Immature natural killer cell (primary cell): ENCODE data around the gene ITGBL1. TPM values are rescaled to one million over a fixed set of nuclear protein-coding genes. Genes with fewer than 3 reads are reported as not detected.

Experiments used
- DNase-seq, 3 donors: peaks; one replicate each; pipeline ENCODE4 v3.0.0; 2022; ENCODE audit warnings: mixed read lengths in 1 of 3
- H3K27ac Mint-ChIP-seq, 6 donors: one replicate each; pipeline ENCODE4 v1.8.0; 2020; ENCODE audit warnings: mixed read lengths in 6 of 6, mild to moderate bottlenecking in 5 of 6, inconsistent platforms in 4 of 6, moderate library complexity in 3 of 6
- H3K27me3 Mint-ChIP-seq, 3 donors: one replicate each; pipeline ENCODE4 v1.8.0; 2020 to 2021; ENCODE audit warnings: low read depth in 3 of 3, mild to moderate bottlenecking in 3 of 3, mixed read lengths in 3 of 3, moderate library complexity in 3 of 3, inconsistent platforms in 1 of 3
- H3K36me3 Mint-ChIP-seq, 3 donors: one replicate each; pipeline ENCODE4 v1.8.0; 2020; ENCODE audit warnings: mixed read lengths in 3 of 3, inconsistent platforms in 2 of 3, mild to moderate bottlenecking in 2 of 3
- H3K4me1 Mint-ChIP-seq, 2 donors: one replicate each; pipeline ENCODE4 v1.8.0; 2020; ENCODE audit warnings: inconsistent platforms in 2 of 2, mild to moderate bottlenecking in 2 of 2, mixed read lengths in 2 of 2, moderate library complexity in 1 of 2
- H3K4me3 Mint-ChIP-seq, 5 donors: one replicate each; pipeline ENCODE4 v1.8.0; 2020; ENCODE audit warnings: mild to moderate bottlenecking in 5 of 5, mixed read lengths in 5 of 5, inconsistent platforms in 3 of 5, moderate library complexity in 3 of 5
- H3K9me3 Mint-ChIP-seq, 6 donors: one replicate each; pipeline ENCODE4 v1.8.0; 2020; ENCODE audit warnings: mild to moderate bottlenecking in 6 of 6, mixed read lengths in 6 of 6, inconsistent platforms in 4 of 6, moderate library complexity in 3 of 6
- polyA plus RNA-seq, 3 donors: library from polyadenylated mRNA; unstranded; fragments of 300-500 nt; fragmentation: Illumina TruSeq; gene quantifications; one replicate each; pipeline ENCODE4 v1.2.3, GENCODE V29; 2021

The ITGBL1 gene
- polyA plus RNA-seq, 3 donors from 2014 or later = not detected

DNA sequence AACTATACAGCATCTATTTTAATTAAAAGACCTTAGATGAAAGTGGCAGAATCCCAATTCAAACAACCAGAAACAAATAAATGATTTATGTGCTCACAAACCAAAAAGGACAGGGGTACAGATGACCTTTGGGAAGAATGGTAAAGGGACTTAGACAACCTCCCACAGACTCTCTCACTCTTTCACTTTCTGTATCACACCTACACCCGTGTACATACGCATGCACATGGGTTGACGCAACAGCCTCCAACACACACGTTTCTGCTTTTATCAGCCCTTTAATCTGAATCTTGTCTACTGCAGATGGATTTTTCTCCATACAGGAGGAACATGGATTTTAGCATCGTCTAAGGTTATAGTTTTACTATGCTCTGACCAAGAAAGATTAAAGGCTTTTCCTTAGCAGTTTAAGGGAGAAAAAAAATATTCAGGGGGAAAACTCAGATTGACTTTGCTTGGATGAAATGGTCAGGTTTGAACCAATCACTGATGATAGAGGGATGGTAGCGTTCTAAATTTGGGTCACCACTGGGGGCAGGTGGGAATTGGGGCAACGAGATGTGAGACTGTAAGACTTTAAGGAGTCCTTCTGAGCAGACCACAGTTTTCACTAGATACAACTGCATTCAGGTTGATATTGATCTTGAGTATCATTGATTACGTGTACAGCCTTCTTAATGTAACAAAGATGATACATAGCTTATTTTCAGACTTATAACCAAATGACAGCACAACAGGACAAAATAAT is 166.1 kb downstream of the ITGBL1 start:
- H3K4me3 Mint-ChIP-seq = peak overlapping the region in 1 of 5 donors; percentile 44
- no peaks in the 10 kb centered on the region for H3K36me3 Mint-ChIP-seq

DNA sequence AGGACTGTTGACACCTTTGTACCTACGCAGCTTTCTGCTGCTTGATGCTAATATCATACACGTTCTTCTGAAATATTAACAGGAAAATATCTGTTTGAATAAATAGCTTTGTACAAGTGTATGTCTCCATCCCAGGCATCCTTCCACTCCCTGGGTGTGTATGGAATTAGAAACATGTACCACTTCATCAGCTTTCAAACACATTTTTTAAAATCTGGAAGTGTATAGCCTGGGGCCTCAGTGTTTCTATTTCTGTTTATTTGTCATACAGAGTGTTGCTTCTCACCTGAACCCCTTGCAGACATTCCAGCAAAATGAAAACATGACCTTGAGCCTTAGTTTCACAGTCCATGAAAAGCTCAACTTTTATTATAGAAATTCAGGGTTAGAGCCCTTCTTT is 168.6 kb downstream of the ITGBL1 start:
- no peak overlapping the region for H3K27ac Mint-ChIP-seq
- H3K9me3 Mint-ChIP-seq = no peaks in the 10 kb centered on the region
- H3K4me3 Mint-ChIP-seq = no peak overlapping the region
- peaks cover 0 to 3% (median 0%) of the 10 kb centered on the region in 3 donors for H3K27me3 Mint-ChIP-seq
- peaks cover 27 to 39% of the 10 kb centered on the region in 2 donors for H3K4me1 Mint-ChIP-seq
- H3K36me3 Mint-ChIP-seq = no peaks in the 10 kb centered on the region
- no peak for DNase-seq

More for the DNA sequence above, 166.1 kb downstream of the ITGBL1 start:
- Mint-ChIP-seq H3K9me3 (no peaks in the 10 kb centered on the region), H3K4me1 (peaks cover 8 to 17% of the 10 kb centered on the region in 2 donors), H3K27me3 (peaks cover 0 to 3% (median 2%) of the 10 kb centered on the region in 3 donors), H3K27ac (peak overlapping the region; percentile 3 to 40 (median 16))
- peak in 2 of 3 donors; percentile 16 to 32 for DNase-seq

DNA sequence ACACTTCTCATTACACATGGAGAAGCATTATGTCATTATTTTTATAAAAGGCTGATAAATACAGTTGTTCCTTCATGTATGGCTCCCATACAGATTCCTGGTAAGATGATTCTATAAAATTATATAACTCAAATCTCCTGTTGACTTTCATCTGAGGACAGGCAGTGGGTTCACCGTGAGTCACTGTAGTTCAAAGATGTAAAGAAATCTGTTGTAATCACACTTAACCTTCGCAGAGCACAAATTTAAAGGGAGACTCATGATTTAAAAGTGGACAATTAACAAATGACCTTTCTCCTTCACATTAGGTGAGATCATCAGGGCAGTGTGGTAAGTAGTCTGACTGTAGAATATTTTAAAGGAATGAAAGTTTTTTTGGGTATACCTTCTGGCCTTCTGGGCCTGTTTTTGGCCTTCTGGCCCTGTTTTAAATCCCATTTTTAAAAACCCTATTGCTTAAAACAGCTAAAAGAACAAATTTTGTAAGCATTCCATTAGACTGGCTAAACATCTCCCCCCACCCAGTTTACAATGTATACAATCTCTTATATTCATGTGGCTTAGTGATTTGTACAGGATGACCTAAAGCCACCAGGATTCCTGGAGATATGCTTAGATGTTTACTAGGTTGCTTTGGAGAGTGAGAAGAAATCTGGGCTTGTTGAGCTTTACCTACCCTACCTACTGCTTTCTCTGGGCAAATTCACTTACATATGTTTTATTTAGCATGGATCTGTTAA is 171.2 kb downstream of the ITGBL1 start:
- Mint-ChIP-seq H3K4me1 (peaks cover 42 to 57% of the 10 kb centered on the region in 2 donors), H3K36me3 (no peaks in the 10 kb centered on the region), H3K27me3 (peaks cover 0 to under 1% (median 0%) of the 10 kb centered on the region in 3 donors), H3K4me3 (peak overlapping the region; percentile 55 to 86 (median 67)), H3K9me3 (no peaks in the 10 kb centered on the region), H3K27ac (peak overlapping the region; percentile 67 to 93 (median 88))
- DNase-seq = peak in 1 of 3 donors; percentile 10

DNA sequence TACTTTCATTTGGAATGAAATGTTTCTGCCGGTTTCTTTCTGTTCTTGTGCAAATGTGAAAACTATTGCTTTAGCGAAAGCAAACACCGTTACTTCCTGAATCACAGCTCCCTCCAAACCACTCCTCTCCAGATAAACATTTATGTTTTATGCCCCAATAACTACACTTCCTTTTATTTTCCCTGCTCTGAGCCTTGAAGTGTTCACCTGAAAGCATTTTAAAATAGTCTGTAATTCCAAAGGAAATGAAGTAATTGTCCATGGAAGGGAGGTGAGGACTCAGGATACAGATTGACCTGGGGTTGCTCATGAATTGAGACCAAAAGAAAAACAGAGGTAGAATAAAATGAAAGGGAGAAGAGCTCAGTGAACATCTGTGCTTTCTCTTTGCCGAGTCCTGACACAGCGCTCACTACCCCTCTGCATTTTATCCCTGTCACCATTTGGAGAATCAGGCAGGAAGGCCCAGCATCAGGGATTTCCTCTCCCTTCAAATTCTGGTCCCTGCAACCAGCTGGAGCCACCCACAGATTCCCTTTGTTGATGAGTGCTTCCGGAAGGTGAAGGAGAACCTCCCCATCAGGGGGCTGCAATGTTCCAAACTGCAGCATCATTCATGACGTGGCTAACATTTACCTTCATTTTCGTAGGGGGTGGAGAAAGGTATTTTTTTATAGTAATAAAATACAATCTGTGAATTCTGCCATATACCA is 171.9 kb downstream of the ITGBL1 start:
- no peaks in the 10 kb centered on the region for H3K36me3 Mint-ChIP-seq
- DNase-seq = peak in 1 of 3 donors; percentile 27
- H3K9me3 Mint-ChIP-seq = no peaks in the 10 kb centered on the region
- H3K27ac Mint-ChIP-seq = peak overlapping the region; percentile 67 to 93 (median 88)
- peak overlapping the region; percentile 55 to 86 (median 67) for H3K4me3 Mint-ChIP-seq
- H3K4me1 Mint-ChIP-seq = peaks cover 40 to 55% of the 10 kb centered on the region in 2 donors
- H3K27me3 Mint-ChIP-seq = no peaks in the 10 kb centered on the region

DNA sequence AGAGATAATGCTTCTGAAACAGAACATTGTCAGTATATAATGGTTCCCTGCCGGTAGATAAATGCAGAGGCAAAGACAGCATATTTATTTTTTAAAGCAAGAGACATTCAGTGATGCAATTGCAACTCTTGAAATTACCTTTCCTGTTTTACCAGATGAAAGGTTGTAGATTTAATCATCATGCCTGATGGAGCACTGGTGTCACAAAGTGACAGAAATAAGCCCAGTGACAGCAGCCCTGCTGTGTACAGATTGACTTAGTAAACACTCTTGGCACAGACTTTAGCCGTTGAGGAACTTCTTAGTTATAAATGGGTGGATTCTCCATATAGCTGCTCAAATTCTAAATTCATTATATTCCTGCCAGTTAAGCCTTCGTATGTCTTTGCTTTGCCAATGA is 172.5 kb downstream of the ITGBL1 start:
- H3K36me3 Mint-ChIP-seq = no peaks in the 10 kb centered on the region
- DNase-seq = no peak
- H3K27ac Mint-ChIP-seq = peak overlapping the region; percentile 32 to 93 (median 80)
- H3K9me3 Mint-ChIP-seq = no peaks in the 10 kb centered on the region
- H3K4me3 Mint-ChIP-seq = peak overlapping the region in 3 of 5 donors; percentile 55 to 86 (median 57)
- peaks cover 40 to 55% of the 10 kb centered on the region in 2 donors for H3K4me1 Mint-ChIP-seq
- no peaks in the 10 kb centered on the region for H3K27me3 Mint-ChIP-seq

DNA sequence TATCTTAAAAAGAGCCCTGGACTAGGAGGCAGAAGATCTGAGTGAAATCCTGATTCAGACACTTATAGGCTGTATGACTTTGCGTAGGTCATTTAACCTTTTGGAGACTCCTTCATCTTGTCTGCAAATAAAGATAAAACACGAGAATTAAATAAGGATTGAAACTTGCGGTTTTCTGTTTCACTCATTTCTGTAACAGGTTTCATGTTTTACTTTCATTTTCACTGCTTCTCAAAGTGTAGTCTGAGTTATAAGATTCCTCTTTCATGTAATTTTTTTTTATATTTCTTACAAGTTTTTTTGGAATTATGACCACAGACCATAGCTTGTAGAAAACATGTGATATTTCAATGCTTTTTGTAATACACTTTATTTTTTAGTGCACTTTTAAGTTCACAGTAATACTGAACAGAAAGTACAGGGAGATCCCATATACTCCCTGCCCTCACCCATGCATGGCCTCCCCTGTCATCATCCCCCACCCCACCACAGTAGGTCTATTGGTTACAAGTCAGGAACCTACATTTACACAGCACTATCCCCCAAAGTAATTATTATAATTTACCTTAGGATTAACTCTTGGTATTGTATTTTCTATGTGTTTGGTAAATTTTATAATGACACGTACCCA is 174.6 kb downstream of the ITGBL1 start:
- H3K27me3 Mint-ChIP-seq = no peaks in the 10 kb centered on the region
- H3K9me3 Mint-ChIP-seq = no peaks in the 10 kb centered on the region
- peak overlapping the region; percentile 34 to 79 (median 62) for H3K4me3 Mint-ChIP-seq
- H3K27ac Mint-ChIP-seq = peak overlapping the region; percentile 71 to 87 (median 77)
- no peaks in the 10 kb centered on the region for H3K36me3 Mint-ChIP-seq
- DNase-seq = peak; percentile 26 to 48 (median 38)
- peaks cover 40 to 55% of the 10 kb centered on the region in 2 donors for H3K4me1 Mint-ChIP-seq

DNA sequence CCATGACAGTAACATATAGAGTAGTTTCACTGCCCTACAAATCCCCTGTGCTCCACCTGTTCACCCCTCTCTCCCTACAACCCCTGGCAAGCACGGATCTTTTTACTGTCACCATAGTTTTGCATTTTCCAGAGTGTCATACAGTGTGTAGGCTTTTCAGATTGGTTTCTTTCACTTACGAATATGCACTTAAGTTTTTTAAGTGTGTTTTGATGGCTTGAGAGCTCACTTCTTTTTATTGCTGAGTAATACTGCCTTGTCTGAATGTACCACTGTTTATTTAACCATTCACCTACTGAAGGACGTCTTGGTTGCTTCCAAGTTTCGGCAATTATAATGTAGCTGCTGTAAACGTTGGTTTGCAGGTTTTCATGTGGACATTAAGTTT is 175.1 kb downstream of the ITGBL1 start:
- Mint-ChIP-seq H3K4me3 (peak overlapping the region; percentile 34 to 79 (median 62)), H3K9me3 (no peaks in the 10 kb centered on the region), H3K36me3 (no peaks in the 10 kb centered on the region), H3K27ac (peak overlapping the region; percentile 71 to 87 (median 77)), H3K4me1 (peaks cover 40 to 54% of the 10 kb centered on the region in 2 donors), H3K27me3 (no peaks in the 10 kb centered on the region)
- DNase-seq = no peak

DNA sequence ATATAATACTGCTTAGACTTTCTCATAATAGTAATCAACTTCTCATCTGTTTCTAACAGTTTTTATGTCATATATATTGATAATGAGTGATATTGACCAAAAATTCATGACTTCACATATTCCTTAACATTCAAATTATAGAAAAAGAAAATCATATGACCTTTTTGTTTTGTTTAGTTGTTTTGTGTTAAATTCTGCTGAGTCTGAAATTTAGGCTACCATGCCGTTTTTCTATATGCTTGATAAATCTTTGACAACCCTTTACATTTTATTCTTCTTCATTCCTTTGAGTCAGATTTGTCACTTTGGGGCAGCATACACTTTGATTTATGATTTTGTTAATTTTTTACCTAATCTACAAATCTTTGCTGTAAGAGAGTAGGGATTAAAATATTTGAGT is 176.4 kb downstream of the ITGBL1 start:
- H3K27ac Mint-ChIP-seq = no peak overlapping the region
- H3K9me3 Mint-ChIP-seq = no peaks in the 10 kb centered on the region
- no peak overlapping the region for H3K4me3 Mint-ChIP-seq
- DNase-seq = no peak
- H3K4me1 Mint-ChIP-seq = peaks cover 34 to 40% of the 10 kb centered on the region in 2 donors
- no peaks in the 10 kb centered on the region for H3K36me3 Mint-ChIP-seq
- H3K27me3 Mint-ChIP-seq = no peaks in the 10 kb centered on the region

DNA sequence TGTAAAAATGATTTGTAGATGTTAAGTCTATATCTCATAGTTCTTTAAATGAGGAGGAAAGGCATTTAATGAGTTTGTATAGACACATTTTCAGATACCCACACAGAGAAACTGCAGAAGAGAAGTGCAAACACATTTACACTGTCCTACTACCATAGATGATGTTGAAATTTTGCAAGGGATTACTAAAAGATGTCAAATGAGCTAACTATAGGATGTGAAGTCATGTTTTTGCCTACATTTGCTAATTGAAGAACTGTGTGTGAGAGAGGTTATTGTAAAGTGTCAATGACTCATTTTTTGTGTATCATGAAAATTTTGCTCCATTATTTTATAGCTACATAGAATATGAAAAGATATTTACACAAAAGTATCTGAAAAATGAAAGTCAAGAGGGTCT is 178.9 kb downstream of the ITGBL1 start:
- Mint-ChIP-seq H3K4me1 (peaks cover 15 to 19% of the 10 kb centered on the region in 2 donors), H3K9me3 (no peaks in the 10 kb centered on the region), H3K27ac (no peak overlapping the region), H3K27me3 (no peaks in the 10 kb centered on the region), H3K36me3 (no peaks in the 10 kb centered on the region), H3K4me3 (no peak overlapping the region)
- no peak for DNase-seq

DNA sequence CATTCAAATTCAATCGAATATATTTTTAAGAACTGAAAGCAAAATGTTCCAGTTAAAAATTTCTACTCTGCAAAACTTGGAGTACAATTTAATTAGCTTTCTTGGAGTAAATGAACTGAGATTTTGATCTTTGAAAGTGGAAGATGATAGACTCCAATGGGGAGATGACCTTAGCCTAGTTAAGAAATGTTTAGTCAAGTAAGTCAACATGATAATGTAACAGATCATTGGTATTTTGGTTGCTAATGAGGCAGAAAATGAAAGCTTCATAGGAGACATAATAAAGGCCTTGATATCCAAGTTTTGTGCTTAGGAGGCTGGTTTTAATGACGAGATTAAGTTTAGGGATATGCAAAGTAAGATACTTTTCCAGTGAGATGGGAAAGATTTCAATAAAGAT is 181.7 kb downstream of the ITGBL1 start:
- no peaks in the 10 kb centered on the region for H3K36me3 Mint-ChIP-seq
- H3K4me3 Mint-ChIP-seq = no peak overlapping the region
- H3K4me1 Mint-ChIP-seq = no peaks in the 10 kb centered on the region
- H3K9me3 Mint-ChIP-seq = no peaks in the 10 kb centered on the region
- no peak for DNase-seq
- no peaks in the 10 kb centered on the region for H3K27me3 Mint-ChIP-seq
- H3K27ac Mint-ChIP-seq = no peak overlapping the region

DNA sequence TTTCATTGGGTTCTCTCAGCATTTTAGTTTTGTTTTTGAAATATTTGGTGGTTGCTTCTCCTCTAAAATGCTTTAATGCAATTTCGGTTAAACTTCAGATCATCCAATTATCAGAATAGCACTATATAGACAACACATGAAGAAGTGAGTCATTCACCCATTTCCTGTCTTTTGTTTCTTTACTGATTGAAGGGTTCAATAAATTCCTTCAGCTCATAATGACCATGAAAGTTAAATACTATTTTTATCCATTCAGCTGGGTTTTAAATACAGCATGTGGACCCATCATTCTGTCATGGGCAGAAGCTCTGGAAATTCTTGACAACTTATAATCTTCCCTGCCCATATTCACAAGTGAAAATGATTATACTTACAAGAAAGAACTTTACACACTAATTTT is 187.2 kb downstream of the ITGBL1 start:
- no peak overlapping the region for H3K4me3 Mint-ChIP-seq

DNA sequence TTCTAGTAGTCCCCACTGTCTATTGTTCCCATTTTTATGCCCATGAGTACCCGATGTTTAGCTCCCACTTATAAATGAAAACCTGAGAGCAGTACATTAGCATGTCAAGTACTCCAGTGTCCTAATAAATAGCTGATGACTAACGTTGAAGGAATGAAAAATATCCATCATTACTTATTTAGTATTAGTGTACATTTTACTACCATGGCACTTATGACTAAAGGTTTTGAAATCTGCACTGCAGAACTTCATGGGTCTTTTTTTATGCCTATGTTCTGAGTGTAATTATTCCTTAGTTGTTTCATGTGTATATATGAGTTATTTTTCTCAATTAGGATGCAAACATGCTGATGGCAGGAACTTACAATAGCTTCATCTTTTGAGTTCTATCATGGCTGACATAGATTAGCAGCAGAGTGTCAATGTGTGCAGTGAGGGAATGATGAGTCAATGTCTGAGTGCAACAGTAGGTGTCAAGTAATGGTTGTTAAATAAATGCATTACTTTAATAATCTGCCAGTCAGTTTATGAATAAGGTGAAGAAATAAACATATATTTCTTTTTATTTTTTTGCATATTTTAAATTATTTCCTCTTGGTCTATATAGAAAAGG is 188.4 kb downstream of the ITGBL1 start:
- Mint-ChIP-seq H3K27ac (no peak overlapping the region), H3K36me3 (no peaks in the 10 kb centered on the region), H3K27me3 (peaks cover 2 to 4% (median 2%) of the 10 kb centered on the region in 3 donors), H3K9me3 (peaks cover 0 to 11% (median 0%) of the 10 kb centered on the region in 6 donors), H3K4me3 (no peak overlapping the region), H3K4me1 (peaks cover 0 to 1% of the 10 kb centered on the region in 2 donors)
- DNase-seq = no peak

More for the DNA sequence above, 187.2 kb downstream of the ITGBL1 start:
- peaks cover 0 to 2% (median under 1%) of the 10 kb centered on the region in 3 donors for H3K27me3 Mint-ChIP-seq
- no peak for DNase-seq
- no peaks in the 10 kb centered on the region for H3K36me3 Mint-ChIP-seq
- no peak overlapping the region for H3K27ac Mint-ChIP-seq
- H3K4me1 Mint-ChIP-seq = peaks cover 0 to 1% of the 10 kb centered on the region in 2 donors
- H3K9me3 Mint-ChIP-seq = peaks cover 0 to 11% (median 0%) of the 10 kb centered on the region in 6 donors

DNA sequence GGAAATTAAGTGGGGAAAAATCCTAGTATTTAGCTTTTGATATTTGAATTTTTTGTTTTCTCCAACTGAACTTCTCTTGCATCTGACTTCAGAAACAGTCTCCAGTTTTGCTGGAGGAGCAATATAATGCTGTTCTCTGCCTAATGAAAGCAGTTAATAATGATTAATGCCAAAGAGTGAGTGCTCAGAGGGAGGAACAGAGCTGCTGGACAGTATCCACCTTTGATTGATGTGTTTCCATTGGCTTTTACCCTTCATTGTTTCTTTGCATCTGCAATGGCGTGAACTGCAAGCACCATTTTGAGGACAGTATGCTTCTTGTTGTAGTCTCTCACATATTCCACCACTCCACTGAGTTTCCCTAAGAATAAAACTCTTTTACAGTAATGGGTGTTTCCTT is 193.4 kb downstream of the ITGBL1 start:
- peaks cover 0 to 9% (median 0%) of the 10 kb centered on the region in 6 donors for H3K9me3 Mint-ChIP-seq
- H3K27me3 Mint-ChIP-seq = peaks cover 4 to 5% (median 4%) of the 10 kb centered on the region in 3 donors
- H3K4me1 Mint-ChIP-seq = peaks cover 0 to 1% of the 10 kb centered on the region in 2 donors
- H3K36me3 Mint-ChIP-seq = no peaks in the 10 kb centered on the region
- no peak overlapping the region for H3K4me3 Mint-ChIP-seq
- H3K27ac Mint-ChIP-seq = no peak overlapping the region
- no peak for DNase-seq
